ENCODE results near the gene SLC35A1.
"Not testable (repeated sequence)": the region's sequence is repeated elsewhere in the genome, so short reads cannot be mapped to it uniquely, and the experiment has no call there.

SLC35A1 gene

GRCh38 chr6:87472525-87473418 lies at the start of gene SLC35A1:
SLC35A1 (plus strand) TSS chr6:87472974; CDS start chr6:87473004, 30 bp downstream.
- peak; percentile 69 to 73 (median 72) for DNase-seq

GRCh38 chr6:87426789-87427188 lies 46.0 kb upstream of the SLC35A1 start:
- DNase-seq: no peak

GRCh38 chr6:87430499-87430898 lies 42.3 kb upstream of the SLC35A1 start:
- DNase-seq: no peak

GRCh38 chr6:87431263-87431662 lies 41.5 kb upstream of the SLC35A1 start:
- DNase-seq: no peak

- DNase-seq: no peak
Observed at GRCh38 chr6:87436435-87436834, 36.3 kb upstream of the SLC35A1 start.

- no peak for DNase-seq
Observed at GRCh38 chr6:87441711-87442110, 31.1 kb upstream of the SLC35A1 start.

GRCh38 chr6:87444362-87444761 lies 28.4 kb upstream of the SLC35A1 start:
- DNase-seq: no peak

GRCh38 chr6:87465051-87465450 lies 7.7 kb upstream of the SLC35A1 start:
- DNase-seq: no peak

GRCh38 chr6:87473419-87473903 lies 687 bp downstream of the SLC35A1 start:
- peak in 1 of 4 experiments; percentile 28 for DNase-seq

- DNase-seq: no peak
Observed at GRCh38 chr6:87481931-87482330, 9.2 kb downstream of the SLC35A1 start.

GRCh38 chr6:87482366-87482765 lies 9.6 kb downstream of the SLC35A1 start:
- DNase-seq: no peak

- no peak for DNase-seq
Observed at GRCh38 chr6:87483929-87484328, 11.2 kb downstream of the SLC35A1 start.

- DNase-seq: no peak
Observed at GRCh38 chr6:87484491-87484890, 11.7 kb downstream of the SLC35A1 start.

- DNase-seq: no peak
Observed at GRCh38 chr6:87487555-87487954, 14.8 kb downstream of the SLC35A1 start.

- DNase-seq: not testable (repeated sequence)
Observed at GRCh38 chr6:87489326-87489725, 16.6 kb downstream of the SLC35A1 start.

GRCh38 chr6:87494761-87495422 lies 22.1 kb downstream of the SLC35A1 start:
- DNase-seq: no peak

- DNase-seq: no peak
Observed at GRCh38 chr6:87498048-87498447, 25.3 kb downstream of the SLC35A1 start.

GRCh38 chr6:87501809-87502572 lies 29.2 kb downstream of the SLC35A1 start:
- DNase-seq: no peak

GRCh38 chr6:87504441-87504840 lies 31.7 kb downstream of the SLC35A1 start:
- no peak for DNase-seq

GRCh38 chr6:87514831-87515230 lies 42.1 kb downstream of the SLC35A1 start:
- no peak for DNase-seq

- no peak for DNase-seq
Observed at GRCh38 chr6:87518453-87518852, 45.7 kb downstream of the SLC35A1 start.

- DNase-seq: no peak
Observed at GRCh38 chr6:87522686-87523085, 49.9 kb downstream of the SLC35A1 start.

GRCh38 chr6:87529221-87529620 lies 56.4 kb downstream of the SLC35A1 start:
- no peak for DNase-seq
